GM12874 (cell line): ENCODE results near the gene ABCB6.

Experiments
- CTCF ChIP-seq: IDR thresholded peaks from 2 replicates; pipeline ENCODE4 v1.5.1; 2011; ENCODE audit warnings: low read depth, mild to moderate bottlenecking, control low read depth, low read length, moderate library complexity; ENCODE audit not compliant: insufficient read depth

ABCB6 gene

GRCh38 chr2:219161097-219161496, 57.7 kb downstream of the ABCB6 start:
- no peak for TF ChIP-seq CTCF

GRCh38 chr2:219160186-219161017, 58.4 kb downstream of the ABCB6 start, which contains the start of gene NHEJ1:
Gene NHEJ1, minus strand, starts transcription at chr2:219160815. Its CDS starts 2,453 bp downstream, at chr2:219158362.
- TF ChIP-seq CTCF: peak; percentile 98
